A673 (cell line): ENCODE results near the gene MCM7.

Experiments
- EZH2 ChIP-seq: fragments of 200-600 bp; sonication (generic); IDR thresholded peaks from 2 replicates; pipeline ENCODE4 v1.6.1; 2017; ENCODE audit warnings: borderline replicate concordance, low read depth, mild to moderate bottlenecking, mixed read lengths, antibody characterized with exemption, low read length; ENCODE audit not compliant: poor library complexity, severe bottlenecking
- TF ChIP-seq, protein P1 (sequence below): fragments of 300-800, 200-600 bp; sonication (generic); conservative IDR thresholded peaks from 2 replicates; pipeline ENCODE4 v1.5.1; 2017; ENCODE audit warnings: low read depth, mild to moderate bottlenecking, antibody characterized with exemption, low read length, moderate library complexity, mixed read lengths

GRCh38 chr7:100088621-100089457 is 12.4 kb downstream of the MCM7 start, which contains the start of gene COPS6:
- no peak for TF ChIP-seq EZH2
- TF ChIP-seq, protein P1, sequence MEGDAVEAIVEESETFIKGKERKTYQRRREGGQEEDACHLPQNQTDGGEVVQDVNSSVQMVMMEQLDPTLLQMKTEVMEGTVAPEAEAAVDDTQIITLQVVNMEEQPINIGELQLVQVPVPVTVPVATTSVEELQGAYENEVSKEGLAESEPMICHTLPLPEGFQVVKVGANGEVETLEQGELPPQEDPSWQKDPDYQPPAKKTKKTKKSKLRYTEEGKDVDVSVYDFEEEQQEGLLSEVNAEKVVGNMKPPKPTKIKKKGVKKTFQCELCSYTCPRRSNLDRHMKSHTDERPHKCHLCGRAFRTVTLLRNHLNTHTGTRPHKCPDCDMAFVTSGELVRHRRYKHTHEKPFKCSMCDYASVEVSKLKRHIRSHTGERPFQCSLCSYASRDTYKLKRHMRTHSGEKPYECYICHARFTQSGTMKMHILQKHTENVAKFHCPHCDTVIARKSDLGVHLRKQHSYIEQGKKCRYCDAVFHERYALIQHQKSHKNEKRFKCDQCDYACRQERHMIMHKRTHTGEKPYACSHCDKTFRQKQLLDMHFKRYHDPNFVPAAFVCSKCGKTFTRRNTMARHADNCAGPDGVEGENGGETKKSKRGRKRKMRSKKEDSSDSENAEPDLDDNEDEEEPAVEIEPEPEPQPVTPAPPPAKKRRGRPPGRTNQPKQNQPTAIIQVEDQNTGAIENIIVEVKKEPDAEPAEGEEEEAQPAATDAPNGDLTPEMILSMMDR = no peak
